A673 (cell line): ENCODE results near the gene CDYL. TPM values are rescaled to one million over a fixed set of nuclear protein-coding genes. Genes with fewer than 3 reads are reported as not detected.
"Not testable (repeated sequence)": the region's sequence is repeated elsewhere in the genome, so short reads cannot be mapped to it uniquely, and the experiment has no call there.

Source experiments
- BruUV-seq: library from RNA; stranded (reverse); fragments of 400-500 nt; replicated peaks from 2 replicates; lab custom pipeline; 2021; lab: Mats Ljungman, UMichigan
- CTCF ChIA-PET: fragments of 300-600 bp; sonication (Branson Sonifier 250); formaldehyde crosslinking; loops from one replicate; lab custom pipeline; 2022; ENCODE audit warnings: antibody characterized with exemption; lab: Charles Lee
- POLR2A ChIA-PET: fragments of 300-600 bp; sonication (Branson Sonifier 250); formaldehyde crosslinking; loops from one replicate; lab custom pipeline; 2022; ENCODE audit warnings: antibody characterized with exemption; ENCODE audit not compliant: low non-redundant PET; lab: Charles Lee
- DNase-seq: peaks from one replicate; pipeline ENCODE4 v3.0.0-alpha.2; 2015; ENCODE audit warnings: low spot score
- H3K27ac ChIP-seq: fragments of 200-600 bp; sonication (generic); 2 replicates; pipeline ENCODE4 v1.5.1; 2016; ENCODE audit warnings: mixed run types, low read depth, mild to moderate bottlenecking, mixed read lengths, antibody characterized with exemption, low read length; ENCODE audit not compliant: poor library complexity, severe bottlenecking
- H3K27me3 ChIP-seq: fragments of 200-600 bp; sonication (generic); replicated peaks from 2 replicates; pipeline ENCODE4 v1.6.1; 2017; ENCODE audit warnings: mixed run types, low read depth, mild to moderate bottlenecking, mixed read lengths, antibody characterized with exemption, low read length; ENCODE audit not compliant: insufficient read depth, poor library complexity
- H3K36me3 ChIP-seq: fragments of 200-600 bp; sonication (generic); 2 replicates; pipeline ENCODE4 v1.6.1; 2016; ENCODE audit warnings: mixed run types, mild to moderate bottlenecking, mixed read lengths, antibody characterized with exemption, low read length; ENCODE audit not compliant: insufficient read depth, poor library complexity, severe bottlenecking
- H3K4me1 ChIP-seq: fragments of 200-600 bp; sonication (generic); 2 replicates; pipeline ENCODE4 v1.6.1; 2017; ENCODE audit warnings: mixed run types, mild to moderate bottlenecking, mixed read lengths, antibody characterized with exemption, low read length; ENCODE audit not compliant: insufficient read depth, poor library complexity, severe bottlenecking
- H3K4me3 ChIP-seq: fragments of 200-600 bp; sonication (generic); 2 replicates; pipeline ENCODE4 v1.5.1; 2016; ENCODE audit warnings: low read depth, mixed run types, mild to moderate bottlenecking, mixed read lengths, low read length; ENCODE audit not compliant: poor library complexity, severe bottlenecking
- H3K9me3 ChIP-seq: fragments of 200-600 bp; sonication (generic); 2 replicates; pipeline ENCODE4 v1.6.1; 2016; ENCODE audit warnings: mixed run types, low read depth, mild to moderate bottlenecking, mixed read lengths, antibody characterized with exemption, low read length; ENCODE audit not compliant: poor library complexity, severe bottlenecking
- EZH2 ChIP-seq: fragments of 200-600 bp; sonication (generic); IDR thresholded peaks from 2 replicates; pipeline ENCODE4 v1.6.1; 2017; ENCODE audit warnings: borderline replicate concordance, low read depth, mild to moderate bottlenecking, mixed read lengths, antibody characterized with exemption, low read length; ENCODE audit not compliant: poor library complexity, severe bottlenecking
- intact Hi-C: fragments of 100-400 bp; cut with micrococcal nuclease; formaldehyde crosslinking; loops from one replicate; pipeline ENCODE4 v1.10.0; 2022; ENCODE audit not compliant: unreplicated experiment
- total RNA-seq: library from RNA; stranded (reverse); gene quantifications from 2 replicates; pipeline ENCODE4 v1.2.3, GENCODE V29; 2021
- TF ChIP-seq, protein P1 (sequence below): fragments of 300-800, 200-600 bp; sonication (generic); conservative IDR thresholded peaks from 2 replicates; pipeline ENCODE4 v1.5.1; 2017; ENCODE audit warnings: low read depth, mild to moderate bottlenecking, antibody characterized with exemption, low read length, moderate library complexity, mixed read lengths

CDYL gene
- total RNA-seq, 1 experiment from 2014 or later: 57.6 TPM

DNA sequence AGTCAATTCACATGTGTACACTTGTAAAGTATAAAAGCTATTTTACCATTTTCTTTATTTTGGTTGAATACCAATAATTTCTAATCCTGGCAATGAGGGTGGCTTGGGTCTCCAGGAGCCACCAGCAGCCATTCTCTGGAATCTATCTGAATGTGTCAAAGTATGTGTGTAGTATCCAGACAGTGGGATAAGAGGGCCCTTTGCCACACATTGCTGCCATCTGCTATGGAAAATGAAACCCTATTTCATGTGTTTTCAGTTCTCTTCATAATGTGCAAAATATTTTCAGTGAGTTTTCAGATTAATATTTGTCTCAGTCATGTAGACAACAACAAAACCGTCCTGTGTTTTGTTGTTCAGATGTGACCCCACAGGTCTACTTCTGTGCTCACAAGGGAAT is 46.3 kb downstream of the CDYL start:
- intact Hi-C loops: no loop called here
- H3K4me1 ChIP-seq: peaks cover 1% of the 10 kb centered on the region
- H3K9me3 ChIP-seq: peaks cover 10% of the 10 kb centered on the region
- ChIA-PET CTCF (no interaction called here), POLR2A (no interaction called here)
- no peaks in the 10 kb centered on the region for H3K27me3 ChIP-seq
- H3K27ac ChIP-seq: no peak overlapping the region
- no peak overlapping the region for H3K4me3 ChIP-seq
- no peak for DNase-seq
- no TSS peak for BruUV-seq
- H3K36me3 ChIP-seq: no peaks in the 10 kb centered on the region
- TF ChIP-seq, protein P1, sequence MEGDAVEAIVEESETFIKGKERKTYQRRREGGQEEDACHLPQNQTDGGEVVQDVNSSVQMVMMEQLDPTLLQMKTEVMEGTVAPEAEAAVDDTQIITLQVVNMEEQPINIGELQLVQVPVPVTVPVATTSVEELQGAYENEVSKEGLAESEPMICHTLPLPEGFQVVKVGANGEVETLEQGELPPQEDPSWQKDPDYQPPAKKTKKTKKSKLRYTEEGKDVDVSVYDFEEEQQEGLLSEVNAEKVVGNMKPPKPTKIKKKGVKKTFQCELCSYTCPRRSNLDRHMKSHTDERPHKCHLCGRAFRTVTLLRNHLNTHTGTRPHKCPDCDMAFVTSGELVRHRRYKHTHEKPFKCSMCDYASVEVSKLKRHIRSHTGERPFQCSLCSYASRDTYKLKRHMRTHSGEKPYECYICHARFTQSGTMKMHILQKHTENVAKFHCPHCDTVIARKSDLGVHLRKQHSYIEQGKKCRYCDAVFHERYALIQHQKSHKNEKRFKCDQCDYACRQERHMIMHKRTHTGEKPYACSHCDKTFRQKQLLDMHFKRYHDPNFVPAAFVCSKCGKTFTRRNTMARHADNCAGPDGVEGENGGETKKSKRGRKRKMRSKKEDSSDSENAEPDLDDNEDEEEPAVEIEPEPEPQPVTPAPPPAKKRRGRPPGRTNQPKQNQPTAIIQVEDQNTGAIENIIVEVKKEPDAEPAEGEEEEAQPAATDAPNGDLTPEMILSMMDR: no peak
- TF ChIP-seq EZH2: no peak

- Histone ChIP-seq H3K27ac (no peak overlapping the region), H3K27me3 (no peaks in the 10 kb centered on the region), H3K9me3 (peaks cover 38% of the 10 kb centered on the region), H3K4me1 (no peaks in the 10 kb centered on the region), H3K4me3 (no peak overlapping the region), H3K36me3 (no peaks in the 10 kb centered on the region)
- TF ChIP-seq, protein P1: no peak
- TF ChIP-seq EZH2: no peak
- CTCF ChIA-PET: no interaction called here
- no TSS peak for BruUV-seq
- POLR2A ChIA-PET: no interaction called here
- intact Hi-C loops: no loop called here
- no peak for DNase-seq
Measured at GRCh38 chr6:4828187-4828698, 52.0 kb downstream of the CDYL start.

DNA sequence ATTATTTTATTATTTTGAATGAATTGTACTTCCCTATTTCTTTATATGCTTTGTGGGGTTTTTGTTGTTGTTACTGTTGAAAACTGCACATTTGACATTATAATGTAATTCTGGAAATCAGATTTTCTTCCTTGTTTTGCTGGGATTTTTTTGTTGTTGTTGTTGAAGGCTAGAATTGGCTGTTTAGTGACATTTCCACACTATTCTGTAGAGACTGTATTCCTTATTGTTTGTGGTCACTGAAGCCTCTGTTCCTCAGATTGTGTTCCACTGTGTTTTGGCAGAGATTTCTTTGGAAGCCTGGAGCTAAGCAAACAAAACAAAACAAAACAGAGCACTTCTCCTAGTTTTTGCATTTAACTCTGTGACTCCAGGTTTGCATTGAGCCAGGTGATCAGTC is 52.9 kb downstream of the CDYL start:
- ChIA-PET POLR2A (no interaction called here), CTCF (no interaction called here)
- peaks cover 38% of the 10 kb centered on the region for H3K9me3 ChIP-seq
- H3K27ac ChIP-seq: no peak overlapping the region
- intact Hi-C loops: no loop called here
- BruUV-seq: no TSS peak
- H3K27me3 ChIP-seq: no peaks in the 10 kb centered on the region
- H3K36me3 ChIP-seq: no peaks in the 10 kb centered on the region
- H3K4me3 ChIP-seq: no peak overlapping the region
- no peak for DNase-seq
- H3K4me1 ChIP-seq: no peaks in the 10 kb centered on the region
- TF ChIP-seq EZH2: no peak
- TF ChIP-seq, protein P1: no peak

- CTCF ChIA-PET, H3K36me3 ChIP-seq, intact Hi-C loops, DNase-seq, H3K9me3 ChIP-seq, H3K4me1 ChIP-seq, H3K27me3 ChIP-seq, H3K27ac ChIP-seq, H3K4me3 ChIP-seq, POLR2A ChIA-PET, BruUV-seq: not testable (repeated sequence)
Measured at GRCh38 chr6:4835540-4835939, 59.3 kb downstream of the CDYL start.
